Measurements from ENCODE around the gene SPEN.

SPEN gene

GRCh38 chr1:15937706-15938168, 90.2 kb downstream of the SPEN start:
- no peak for DNase-seq

DNA sequence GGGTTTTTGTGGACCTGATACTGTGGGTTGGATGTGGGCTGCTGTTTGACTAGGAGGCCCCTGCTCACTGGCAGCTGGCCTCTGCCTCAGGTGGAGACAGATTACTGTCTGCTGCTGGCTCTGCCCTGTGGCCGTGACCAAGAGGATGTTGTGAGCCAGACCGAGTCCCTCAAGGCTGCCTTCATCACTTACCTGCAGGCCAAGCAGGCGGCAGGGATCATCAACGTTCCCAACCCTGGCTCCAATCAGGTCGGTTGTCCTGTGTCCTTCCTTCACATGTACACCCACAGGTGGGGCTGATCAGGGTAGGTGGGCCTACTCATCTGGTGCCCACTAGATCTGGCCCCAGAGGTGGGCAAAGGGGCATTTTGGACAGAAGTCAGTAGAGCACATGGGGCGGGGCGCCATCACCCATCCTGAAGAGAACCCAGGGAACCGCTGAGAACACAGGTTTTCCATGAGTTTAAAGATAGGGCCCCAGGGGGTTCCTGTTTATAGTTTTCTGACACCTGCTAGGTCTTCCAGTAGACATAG, 91.2 kb downstream of the SPEN start:
- no peak for DNase-seq

- DNase-seq, result no peak
Measured at GRCh38 chr1:15939181-15940109, 91.9 kb downstream of the SPEN start.

DNA sequence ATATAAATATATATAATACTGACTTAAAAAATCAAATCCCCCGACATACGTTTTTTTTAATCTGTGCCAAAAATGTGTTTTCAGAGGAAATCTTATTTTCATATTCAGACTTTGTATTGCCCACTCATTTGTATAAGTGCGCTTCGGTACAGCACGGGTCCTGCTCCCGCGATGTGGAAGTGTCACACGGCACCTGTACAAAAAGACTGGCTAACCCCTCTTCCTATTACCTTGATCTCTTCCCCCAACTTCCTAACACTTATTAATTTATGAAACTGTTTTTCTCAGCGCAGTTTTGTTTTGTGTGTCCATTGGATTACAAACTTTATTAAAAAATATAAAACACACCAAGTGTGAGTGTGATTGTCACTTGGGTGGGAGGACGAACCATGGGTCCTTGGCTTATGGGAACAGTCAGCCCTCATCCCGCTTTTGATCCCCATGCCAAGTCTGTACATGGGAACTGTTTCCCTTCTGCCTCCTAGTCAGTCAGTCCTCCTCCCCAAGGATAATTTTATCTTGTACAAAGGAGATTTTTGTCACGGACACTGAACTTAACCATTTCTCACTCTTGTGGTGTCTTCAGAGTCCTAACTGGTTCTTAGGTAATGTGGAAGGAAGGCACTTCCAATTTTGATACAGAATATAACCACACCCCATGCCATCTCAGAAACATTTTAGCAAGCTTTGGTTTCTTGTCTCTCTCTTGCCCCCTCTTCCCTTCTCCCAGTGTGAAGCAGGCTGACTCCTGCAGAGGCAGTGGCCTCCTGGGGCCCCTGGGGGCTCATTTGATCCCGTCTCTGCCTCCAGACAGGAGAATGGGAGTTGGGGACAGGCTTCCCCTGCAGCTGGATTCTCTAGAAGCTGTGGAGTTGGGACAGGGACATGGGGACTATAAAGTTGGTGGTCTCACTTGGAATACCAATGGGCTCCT, 92.9 kb downstream of the SPEN start:
- DNase-seq, result no peak

- DNase-seq, result no peak
Measured at GRCh38 chr1:15941044-15941840, 93.7 kb downstream of the SPEN start.

GRCh38 chr1:15941899-15942660, 94.6 kb downstream of the SPEN start:
- DNase-seq, result no peak

DNA sequence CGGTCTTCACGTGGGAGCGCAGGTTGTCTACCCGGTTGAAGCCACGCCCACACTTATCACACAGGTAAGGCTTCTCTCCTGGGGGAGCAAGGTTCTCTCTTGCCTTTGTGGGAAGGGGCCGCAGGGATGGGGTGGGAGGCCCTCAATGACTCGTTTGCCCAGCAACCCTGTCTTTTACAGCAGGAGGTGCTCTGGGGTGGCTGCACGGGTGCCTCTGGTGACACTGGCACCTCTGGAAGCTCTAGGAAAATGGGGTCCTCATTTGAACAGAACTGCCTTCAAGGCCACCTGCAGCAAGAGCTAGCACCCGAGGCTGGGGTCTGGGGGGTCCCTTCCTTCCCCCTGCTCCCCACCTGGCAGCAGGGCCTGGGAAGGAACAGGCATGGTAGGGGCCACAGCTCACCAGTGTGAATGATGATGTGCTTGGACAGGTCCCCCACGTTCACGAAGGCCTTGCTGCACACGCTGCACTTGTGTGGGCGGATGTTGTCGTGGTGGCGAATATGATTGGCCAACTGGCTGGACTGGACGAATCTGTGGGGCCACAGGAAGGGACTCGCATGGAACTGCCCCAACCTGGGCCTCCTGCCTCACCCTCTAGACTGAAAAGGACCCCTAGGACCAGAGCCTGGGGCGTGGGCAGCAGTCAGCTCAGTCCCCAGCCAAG, 95.3 kb downstream of the SPEN start:
- no peak for DNase-seq

DNA sequence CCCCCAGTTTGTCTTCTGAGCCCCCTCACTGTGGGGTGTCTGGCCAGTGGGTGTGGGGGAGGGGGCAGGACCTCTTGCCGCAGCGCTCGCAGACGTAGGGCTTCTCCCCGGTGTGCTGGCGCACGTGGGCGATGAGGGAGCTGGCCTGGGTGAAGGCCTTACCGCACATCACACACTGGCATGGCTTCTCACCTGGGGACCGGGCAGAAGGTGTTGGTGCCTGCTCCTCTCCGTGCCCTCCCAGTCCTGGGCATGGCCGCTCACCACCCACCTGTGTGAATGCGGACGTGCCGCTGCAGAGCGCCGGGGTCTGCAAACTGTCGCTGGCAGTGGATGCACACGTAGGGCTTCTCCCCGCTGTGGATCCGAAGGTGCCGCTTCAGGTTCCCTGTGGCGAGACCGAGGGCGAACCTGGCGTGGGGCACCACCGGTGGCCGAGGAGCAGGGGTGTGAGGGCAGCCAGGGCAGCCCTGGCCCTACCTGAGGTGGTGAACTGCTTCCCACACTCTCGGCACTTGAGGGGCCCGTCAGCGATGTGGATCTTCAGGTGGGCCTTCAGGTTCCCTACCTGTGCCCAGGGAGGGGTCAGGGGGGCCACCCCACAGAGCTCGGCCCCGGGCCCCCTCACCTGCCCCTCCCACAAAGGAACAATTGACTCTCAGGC, 96.0 kb downstream of the SPEN start:
- no peak for DNase-seq

- DNase-seq, result no peak
Measured at GRCh38 chr1:15943992-15944307, 96.4 kb downstream of the SPEN start.

- no peak for DNase-seq
Measured at GRCh38 chr1:15944308-15945010, 97.0 kb downstream of the SPEN start.

- no peak for DNase-seq
Measured at GRCh38 chr1:15945011-15945831, 97.7 kb downstream of the SPEN start.

- no peak for DNase-seq
Measured at GRCh38 chr1:15945832-15946448, 98.4 kb downstream of the SPEN start.

GRCh38 chr1:15946571-15947381, 99.3 kb downstream of the SPEN start:
- DNase-seq, result no peak

DNA sequence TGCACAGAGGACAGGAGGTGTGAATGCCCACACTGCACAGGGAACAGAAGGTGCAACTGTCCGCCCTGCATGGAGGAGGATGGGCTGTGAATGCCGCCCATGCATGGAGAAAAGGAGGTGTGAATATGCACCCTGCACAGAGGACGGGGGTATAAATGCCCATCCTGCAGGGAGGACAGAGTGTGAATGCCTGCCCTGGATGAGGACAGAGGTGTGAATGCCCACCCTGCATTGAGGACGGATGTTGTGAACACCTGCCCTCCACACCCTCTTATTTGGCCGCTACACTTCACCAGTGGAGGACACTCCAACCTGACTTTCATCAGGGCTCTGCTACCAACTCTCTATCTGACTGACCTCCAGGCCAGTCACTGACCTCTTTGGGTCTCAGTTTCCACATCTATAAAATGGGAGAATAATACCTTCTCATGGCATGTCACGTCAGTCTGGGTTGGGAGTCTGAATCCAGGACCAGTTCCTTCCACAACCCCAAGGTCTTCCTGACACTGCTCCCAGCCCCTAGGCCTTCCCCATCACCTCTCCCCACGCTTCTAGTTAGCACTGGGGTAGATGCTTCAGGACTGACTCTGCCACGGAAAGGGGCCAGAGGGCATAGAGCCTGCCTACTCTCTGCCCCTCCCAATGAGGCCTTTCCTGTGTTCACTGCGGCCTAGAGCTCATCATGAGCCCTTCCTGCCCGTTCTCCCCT, 100.0 kb downstream of the SPEN start:
- no peak for DNase-seq

- no peak for DNase-seq
Measured at GRCh38 chr1:15948091-15948591, 100.6 kb downstream of the SPEN start.

GRCh38 chr1:15948595-15949452, 101.3 kb downstream of the SPEN start:
- no peak for DNase-seq

Data from retina (tissue), 1 donor.